ENCODE results near the gene TIAL1. TPM values are rescaled to one million over a fixed set of nuclear protein-coding genes. Genes with fewer than 3 reads are reported as not detected.

The TIAL1 gene
- total RNA-seq, 1 donor from 2014 or later = 43.0 TPM

DNA sequence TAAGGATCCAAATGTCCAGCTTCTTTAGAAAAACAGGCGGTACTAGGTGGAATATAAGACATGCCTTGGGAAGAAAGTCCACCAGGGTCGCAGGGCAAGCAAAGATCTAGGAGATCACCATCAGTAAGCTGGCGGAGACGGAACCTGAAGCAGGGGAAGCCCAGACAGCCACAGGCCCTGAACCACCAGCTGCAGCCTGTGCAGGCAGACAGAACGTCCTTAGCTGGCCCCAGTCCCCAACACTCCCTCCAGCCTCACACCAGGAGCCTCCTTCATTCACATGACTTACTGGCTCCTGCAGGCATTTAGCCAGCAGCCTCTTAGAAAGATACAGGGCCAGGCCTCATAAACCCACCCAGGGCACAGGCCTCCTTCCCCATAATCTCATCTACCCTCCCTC is 71.6 kb downstream of the TIAL1 start:
- TF ChIP-seq, protein P1, sequence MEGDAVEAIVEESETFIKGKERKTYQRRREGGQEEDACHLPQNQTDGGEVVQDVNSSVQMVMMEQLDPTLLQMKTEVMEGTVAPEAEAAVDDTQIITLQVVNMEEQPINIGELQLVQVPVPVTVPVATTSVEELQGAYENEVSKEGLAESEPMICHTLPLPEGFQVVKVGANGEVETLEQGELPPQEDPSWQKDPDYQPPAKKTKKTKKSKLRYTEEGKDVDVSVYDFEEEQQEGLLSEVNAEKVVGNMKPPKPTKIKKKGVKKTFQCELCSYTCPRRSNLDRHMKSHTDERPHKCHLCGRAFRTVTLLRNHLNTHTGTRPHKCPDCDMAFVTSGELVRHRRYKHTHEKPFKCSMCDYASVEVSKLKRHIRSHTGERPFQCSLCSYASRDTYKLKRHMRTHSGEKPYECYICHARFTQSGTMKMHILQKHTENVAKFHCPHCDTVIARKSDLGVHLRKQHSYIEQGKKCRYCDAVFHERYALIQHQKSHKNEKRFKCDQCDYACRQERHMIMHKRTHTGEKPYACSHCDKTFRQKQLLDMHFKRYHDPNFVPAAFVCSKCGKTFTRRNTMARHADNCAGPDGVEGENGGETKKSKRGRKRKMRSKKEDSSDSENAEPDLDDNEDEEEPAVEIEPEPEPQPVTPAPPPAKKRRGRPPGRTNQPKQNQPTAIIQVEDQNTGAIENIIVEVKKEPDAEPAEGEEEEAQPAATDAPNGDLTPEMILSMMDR (IDR thresholded peaks at IDR 0.05; ENCODE audit: insufficient read depth, low read length, poor library complexity, severe bottlenecking) = no peak
- H3K36me3 ChIP-seq (ENCODE audit: control insufficient read depth, insufficient read depth, low read length) = no peaks in the 10 kb centered on the region
- no peaks in the 10 kb centered on the region for H3K27me3 ChIP-seq (ENCODE audit: control insufficient read depth, insufficient read depth, low read length)
- no peak overlapping the region for H3K4me3 ChIP-seq (ENCODE audit: low read depth, low read length)
- no peak for DNase-seq (ENCODE audit: low read depth)

DNA sequence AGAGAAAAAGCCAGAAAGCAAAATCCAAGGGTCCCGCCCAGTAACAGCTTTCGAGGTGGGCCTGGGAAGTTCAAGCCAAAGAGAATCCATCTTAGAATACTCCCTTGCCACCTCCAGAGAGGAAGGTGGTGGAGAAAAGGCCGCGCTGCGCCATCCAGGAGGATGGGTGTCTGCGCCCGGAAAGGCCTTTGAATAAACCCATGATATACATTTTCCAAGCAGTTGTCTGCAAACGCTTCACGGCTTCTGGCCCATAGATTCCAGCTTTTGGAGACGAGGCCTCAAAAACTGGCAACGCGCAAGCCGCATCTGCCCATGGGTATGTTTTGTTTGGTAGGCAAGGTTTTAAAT is 72.1 kb downstream of the TIAL1 start:
- Histone ChIP-seq H3K4me3 (ENCODE audit: low read depth, low read length) (no peak overlapping the region), H3K36me3 (ENCODE audit: control insufficient read depth, insufficient read depth, low read length) (no peaks in the 10 kb centered on the region), H3K27me3 (ENCODE audit: control insufficient read depth, insufficient read depth, low read length) (no peaks in the 10 kb centered on the region)
- TF ChIP-seq, protein P1 (IDR thresholded peaks at IDR 0.05; ENCODE audit: insufficient read depth, low read length, poor library complexity, severe bottlenecking) = no peak
- no peak for DNase-seq (ENCODE audit: low read depth)

DNA sequence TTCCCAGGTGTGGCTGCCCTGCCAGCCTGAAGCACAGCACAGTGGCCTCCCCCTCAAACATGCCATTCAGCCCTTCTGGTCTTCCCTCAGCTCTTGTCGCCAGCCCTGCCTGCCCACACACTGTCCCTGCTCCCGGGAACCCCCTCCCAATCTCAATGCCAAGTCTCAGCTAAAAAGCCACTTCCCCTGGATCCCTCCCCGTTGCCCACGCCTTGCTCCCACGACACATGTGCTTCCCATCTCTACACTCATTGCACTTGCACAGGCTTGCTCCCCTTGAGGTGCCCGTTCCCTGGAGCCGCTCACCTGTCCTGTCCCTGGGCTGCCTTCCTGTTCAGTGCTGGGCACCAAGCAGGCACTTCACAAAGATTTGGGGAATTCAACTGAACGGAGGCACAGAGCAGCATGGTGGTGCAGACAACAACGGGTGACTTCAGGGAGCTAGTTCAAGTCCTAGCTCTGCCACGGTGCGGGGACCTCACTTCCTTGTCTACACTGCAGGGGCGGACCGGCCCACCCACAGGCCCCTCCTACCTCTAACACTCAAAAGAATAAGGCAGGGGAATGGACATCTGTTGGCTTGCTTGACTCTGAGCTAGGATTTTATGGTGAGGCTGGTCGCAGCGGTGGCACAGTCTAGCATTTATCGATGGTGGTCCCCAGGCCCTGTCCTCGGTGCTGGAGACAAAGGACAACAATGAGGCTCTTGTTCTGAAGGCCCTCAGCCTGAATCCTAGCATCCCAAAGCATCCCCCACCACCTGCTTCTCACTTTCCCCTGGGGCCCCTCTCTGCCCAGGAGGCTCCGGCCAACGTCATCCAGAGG is 72.7 kb downstream of the TIAL1 start:
- no peaks in the 10 kb centered on the region for H3K36me3 ChIP-seq (ENCODE audit: control insufficient read depth, insufficient read depth, low read length)
- H3K27me3 ChIP-seq (ENCODE audit: control insufficient read depth, insufficient read depth, low read length) = no peaks in the 10 kb centered on the region
- H3K4me3 ChIP-seq (ENCODE audit: low read depth, low read length) = no peak overlapping the region
- TF ChIP-seq, protein P1 (IDR thresholded peaks at IDR 0.05; ENCODE audit: insufficient read depth, low read length, poor library complexity, severe bottlenecking) = no peak
- no peak for DNase-seq (ENCODE audit: low read depth)

Other genes with a start within 250 kb of the TIAL1 start
- 35.1 and 43.7 TPM in 2 replicates for gene RGS10, start 54.2 kb downstream of the TIAL1 start, total RNA-seq
- 30.3 and 43.5 TPM in 2 replicates for gene BAG3, start 54.4 kb upstream of the TIAL1 start, total RNA-seq
- gene INPP5F, start 129.1 kb upstream of the TIAL1 start, total RNA-seq = 13.9 and 15.3 TPM in 2 replicates